HG03354 (cell line): ENCODE data around the gene SYNE4.

ENCODE experiments used
- ATAC-seq: cut with Tn5 transposase; IDR thresholded peaks from one replicate; pipeline ENCODE4 v1.9.1; 2021; ENCODE audit warnings: mild to moderate bottlenecking; ENCODE audit not compliant: unreplicated experiment, poor library complexity, severe bottlenecking

Gene SYNE4

DNA sequence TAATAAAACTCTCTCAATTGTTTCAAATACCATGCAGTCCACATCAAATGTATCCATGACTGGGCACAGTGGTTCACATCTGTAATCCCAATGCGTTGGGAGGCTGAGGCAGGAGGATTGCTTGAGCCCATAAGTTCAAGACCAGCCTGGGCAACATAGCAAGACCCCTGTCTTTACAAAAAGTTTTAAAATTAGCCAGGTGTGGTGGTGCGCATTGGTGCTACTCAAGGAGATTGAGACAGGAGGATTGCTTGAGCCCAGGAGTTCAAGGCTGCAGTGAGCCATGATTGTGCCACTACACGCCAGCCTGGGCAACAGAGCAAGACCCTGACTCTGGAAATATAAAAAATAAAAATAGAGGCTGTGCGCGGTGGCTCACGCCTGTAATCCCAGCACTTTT is 19.1 kb upstream of the SYNE4 start:
- no peak for ATAC-seq

DNA sequence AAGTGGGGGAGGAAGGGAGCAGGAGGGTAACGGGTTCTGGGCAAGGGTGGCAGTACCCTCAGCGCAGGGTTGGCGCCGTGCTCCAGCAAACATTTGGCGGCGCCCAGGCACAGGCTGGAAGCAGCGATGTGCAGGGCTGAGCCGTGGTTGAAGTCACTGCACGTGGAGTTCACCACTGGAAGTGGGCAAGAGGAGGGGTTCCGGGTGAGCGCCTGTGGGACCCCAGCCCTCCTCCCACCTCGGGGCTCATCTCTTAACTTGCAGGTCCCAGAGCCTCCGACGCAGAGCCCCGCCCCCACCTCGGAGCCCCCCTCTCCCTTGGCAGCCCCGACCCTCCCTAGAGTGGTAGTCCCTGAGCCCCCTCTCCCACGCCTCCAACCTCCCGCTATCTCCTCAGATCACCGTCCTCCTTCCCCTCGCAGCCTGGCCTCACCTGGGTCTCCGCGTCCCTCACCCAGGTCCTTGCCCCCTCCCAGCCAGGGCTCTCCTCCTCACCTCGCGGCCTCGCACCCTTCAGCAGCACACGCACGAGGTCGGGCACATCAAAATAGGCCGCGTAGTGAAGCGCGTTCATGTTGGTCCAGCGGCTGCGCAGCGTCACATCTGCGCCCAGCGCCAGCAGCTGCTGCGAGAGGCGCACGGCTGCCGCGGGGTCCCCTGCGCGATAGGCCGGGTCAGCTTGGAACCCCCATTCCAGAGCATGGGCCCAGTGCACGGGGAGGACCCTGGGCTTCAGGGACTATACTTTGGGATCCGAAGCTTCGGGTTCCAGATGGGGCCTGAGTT is 17.7 kb upstream of the SYNE4 start:
- no peak for ATAC-seq

GRCh38 chr19:36025541-36025940 is 16.9 kb upstream of the SYNE4 start:
- ATAC-seq: no peak

DNA sequence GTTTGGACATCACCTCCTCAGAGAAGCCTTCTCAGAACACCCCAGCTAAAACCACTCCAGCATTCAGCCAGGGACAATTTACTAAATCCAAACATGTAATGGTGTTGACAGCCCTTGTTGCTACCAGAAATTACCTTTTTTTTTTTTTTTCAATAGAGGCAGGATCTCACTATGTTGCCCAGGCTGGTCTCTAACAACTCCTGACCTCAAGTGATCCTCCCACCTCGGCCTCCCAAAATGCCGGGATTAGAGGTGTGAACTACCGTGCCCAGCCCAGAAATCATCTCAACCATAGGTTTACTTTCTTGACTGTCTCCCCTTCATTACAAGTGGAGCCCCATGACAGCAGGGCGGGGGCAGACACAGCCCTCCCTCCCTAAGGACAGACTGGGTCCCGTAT is 14.8 kb upstream of the SYNE4 start:
- ATAC-seq: no peak

DNA sequence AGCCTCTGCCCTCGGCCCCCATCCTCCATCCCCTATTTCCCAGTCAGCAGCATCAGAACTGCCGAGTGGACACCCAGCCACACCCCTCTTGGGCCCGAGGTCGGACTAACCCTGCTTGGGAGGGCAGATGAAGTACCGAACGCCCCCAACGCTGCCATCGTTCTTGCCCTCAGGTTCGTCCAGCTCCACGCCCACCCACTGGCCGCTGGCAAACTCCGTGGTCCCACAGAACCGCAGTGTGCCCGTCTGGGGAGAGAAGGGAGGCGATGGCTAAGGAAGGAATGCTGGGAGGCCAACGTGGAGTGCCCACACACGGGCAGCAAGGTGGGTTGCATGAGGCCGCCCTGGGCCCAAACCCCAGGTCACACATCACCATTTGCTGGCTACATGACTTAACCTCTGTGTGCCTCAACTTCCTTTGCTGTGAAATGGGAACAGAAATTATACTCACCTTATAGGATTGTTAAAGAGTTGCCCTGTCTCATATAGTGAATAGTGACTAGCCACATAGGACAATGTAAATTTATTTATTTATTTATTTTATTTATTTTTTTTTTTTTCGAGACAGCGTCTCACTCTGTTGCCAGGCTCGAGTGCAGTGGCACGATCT is 10.6 kb upstream of the SYNE4 start:
- ATAC-seq: no peak

DNA sequence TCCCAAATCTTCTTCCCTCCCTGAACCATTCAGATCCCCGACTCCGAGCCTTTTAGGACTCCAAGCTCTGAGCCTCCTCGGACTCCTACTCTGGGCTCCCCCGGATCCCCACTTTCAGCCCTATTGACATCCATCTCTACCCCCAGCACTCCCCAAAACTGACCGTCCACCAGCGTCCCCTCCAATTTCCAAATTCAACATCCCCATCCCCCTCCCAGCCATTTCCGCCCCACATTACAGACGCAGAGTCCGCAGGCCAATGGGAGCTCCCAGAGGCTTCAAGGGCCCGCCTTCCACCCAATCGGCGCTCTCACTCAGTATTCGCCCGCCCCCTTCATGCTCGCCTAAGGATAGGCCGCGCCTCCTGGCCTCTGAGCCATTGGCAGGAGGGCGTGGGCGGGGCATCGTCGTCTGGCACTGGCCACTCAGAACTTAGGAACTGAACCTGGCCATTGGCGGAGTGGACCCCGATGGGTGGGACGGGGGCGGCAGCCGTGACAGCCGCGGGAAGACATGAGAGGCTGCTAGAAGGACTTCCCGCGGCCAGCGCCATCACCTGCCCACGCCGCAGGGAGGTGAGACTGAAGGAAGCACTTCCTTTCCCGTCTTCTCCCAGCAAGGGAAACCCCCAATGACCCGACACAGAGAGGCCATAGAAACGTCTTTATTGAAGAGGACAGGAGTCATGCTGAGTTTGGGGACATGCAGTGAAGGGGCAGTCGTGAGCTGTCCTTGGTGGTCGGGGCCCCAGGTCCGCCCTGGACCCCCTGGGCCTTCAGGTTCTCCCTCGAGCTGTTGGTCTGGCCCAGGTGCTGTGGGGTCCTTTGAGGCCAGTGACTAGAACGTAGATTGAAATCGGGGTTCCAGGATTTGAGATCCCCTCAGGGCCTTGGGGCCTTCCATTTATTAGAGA is 5.7 kb upstream of the SYNE4 start, which contains the start of gene ALKBH6:
TSS of gene ALKBH6 (minus strand) at position 202 of the 913 bp plus-strand sequence. CDS start 816 bp downstream, outside the sequence.
- ATAC-seq: peak; percentile 97

GRCh38 chr19:36013280-36014011 is 4.8 kb upstream of the SYNE4 start:
- no peak for ATAC-seq

GRCh38 chr19:36010402-36010801 is 1.8 kb upstream of the SYNE4 start:
- ATAC-seq: no peak

GRCh38 chr19:36009633-36010379 is 1.2 kb upstream of the SYNE4 start:
- no peak for ATAC-seq

GRCh38 chr19:36009220-36009619 is 607 bp upstream of the SYNE4 start:
- no peak for ATAC-seq

DNA sequence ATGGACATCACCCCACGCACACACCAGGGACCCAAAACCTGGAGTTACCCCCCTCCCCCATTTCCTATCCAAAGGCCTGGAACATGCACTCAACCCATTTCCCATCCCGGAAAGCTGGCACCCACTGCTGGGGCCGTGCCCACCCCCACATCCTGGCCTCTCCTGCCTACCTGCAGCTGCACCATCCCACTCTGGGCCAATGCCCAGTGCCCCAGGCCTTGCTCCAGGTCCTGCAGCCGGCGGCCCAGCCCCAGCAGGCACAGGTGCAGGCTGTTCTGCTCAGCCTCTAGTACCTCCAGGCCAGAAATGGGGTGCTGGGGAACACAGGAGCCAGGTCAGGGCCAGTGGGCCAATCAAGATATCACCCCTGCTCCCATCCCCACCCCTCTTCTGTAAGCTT is 1.7 kb downstream of the SYNE4 start:
- ATAC-seq: no peak

DNA sequence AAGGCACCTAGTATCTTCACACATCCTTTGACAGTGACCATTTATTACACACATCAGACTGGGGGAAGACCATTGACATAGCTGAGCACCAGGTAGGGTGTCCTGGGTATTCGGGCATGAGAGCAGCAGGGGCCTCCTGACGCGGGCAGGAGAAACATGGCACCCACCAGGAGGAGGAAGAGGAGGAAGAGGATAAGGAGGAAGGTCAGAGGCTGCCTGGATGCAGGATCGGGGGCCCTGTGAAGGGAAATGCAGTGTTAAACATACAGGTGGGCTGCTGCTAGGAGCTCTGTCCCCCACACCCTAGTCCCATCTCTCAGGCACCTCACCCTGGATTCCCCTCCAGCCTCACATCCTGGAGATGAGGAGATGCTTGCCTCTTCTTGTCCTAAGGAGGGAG is 5.3 kb downstream of the SYNE4 start:
- no peak for ATAC-seq

DNA sequence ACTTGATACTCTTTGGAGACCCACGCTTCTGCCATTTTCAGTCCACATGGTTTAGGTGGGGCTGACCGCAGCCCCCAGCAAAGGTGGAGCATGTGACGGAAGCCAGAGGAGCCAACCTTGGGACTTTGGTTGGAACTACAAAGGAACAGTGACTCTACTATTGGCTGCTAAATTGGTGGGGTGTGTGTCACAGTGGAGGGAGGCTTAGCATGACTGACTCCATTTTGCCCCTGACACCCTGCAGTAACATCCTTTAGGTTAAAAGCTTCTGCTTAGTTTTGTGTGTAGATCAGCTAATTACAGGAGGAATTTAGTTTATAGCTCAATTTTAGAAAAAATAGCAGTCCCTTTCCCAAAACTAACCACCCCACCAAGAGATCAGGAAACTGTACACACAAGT is 7.0 kb downstream of the SYNE4 start:
- no peak for ATAC-seq

- ATAC-seq: no peak
Observed at GRCh38 chr19:35996777-35997176, 11.8 kb downstream of the SYNE4 start.

DNA sequence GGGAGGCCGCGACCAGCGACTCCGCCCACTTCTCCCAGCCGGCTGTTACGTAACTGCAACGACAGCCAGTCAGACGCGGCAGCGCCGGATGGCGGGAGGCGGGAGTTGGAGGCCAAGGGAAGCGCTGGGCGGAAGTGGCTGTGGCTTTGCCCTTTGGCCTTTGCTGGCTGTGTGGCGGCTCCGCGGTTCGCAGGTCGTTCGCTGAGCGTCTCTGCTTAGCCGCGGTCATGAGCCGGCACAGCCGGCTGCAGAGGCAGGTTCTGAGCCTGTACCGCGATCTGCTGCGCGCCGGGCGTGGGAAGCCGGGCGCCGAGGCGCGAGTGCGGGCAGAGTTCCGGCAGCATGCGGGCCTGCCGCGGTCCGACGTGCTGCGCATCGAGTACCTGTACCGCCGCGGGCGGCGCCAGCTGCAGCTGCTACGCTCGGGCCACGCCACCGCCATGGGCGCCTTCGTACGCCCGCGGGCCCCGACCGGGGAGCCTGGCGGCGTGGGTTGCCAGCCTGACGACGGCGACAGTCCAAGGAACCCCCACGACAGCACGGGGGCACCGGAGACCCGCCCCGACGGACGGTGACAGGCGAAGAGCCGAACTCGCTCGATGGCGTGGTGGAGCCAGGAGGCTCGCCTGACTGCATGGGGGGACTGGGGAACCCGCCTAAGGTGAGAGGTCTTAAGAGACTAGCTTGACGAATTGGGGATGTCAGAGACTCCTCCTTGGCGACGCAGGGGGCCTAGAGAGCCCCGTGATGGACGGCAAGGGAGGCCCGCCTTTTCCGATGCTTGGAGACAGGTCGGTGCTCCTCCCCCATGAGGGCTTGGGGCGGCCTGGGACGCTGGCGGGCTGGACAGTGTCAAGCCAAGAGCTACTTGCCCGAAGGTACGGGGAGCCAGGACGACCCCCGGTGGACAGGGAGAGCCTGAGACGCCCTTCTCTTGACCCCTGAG is 13.3 kb downstream of the SYNE4 start, which contains the start of gene SDHAF1:
TSS of gene SDHAF1 (plus strand) at position 141 of the 946 bp plus-strand sequence. CDS start at position 228, 87 bp downstream.
- peak; percentile 91 for ATAC-seq

DNA sequence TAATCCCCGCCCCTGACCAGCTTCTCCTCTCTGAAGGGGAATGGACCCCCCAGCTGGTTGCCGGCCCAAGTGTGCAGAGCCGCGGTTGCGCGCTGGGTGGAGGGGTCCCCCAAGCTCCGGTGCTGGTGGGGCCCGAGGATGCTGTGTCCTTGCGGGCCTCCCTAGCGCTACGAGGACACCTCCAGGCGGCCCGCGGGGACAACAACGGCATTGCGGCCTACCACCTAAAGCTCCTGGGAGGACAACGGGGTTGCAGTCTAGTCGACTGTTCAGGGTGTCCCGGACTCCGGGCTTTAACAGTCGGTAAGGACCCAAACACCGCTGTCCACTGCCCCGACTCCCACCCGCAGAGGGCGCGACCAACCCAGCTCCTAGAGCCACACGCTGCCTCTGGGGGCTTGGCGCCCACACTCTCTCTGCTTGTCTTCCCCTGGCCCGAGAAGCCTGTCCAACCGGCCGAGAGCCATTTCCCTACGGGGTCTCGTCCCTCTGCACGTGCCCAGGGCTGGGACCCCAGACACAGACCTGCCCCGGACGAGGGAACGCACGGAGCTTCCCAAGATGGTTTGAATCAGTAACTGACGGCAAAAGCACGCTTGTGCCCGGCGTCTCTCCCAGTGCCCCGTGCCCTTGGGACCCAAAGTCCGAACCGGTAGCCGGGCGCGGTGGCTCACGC is 14.6 kb downstream of the SYNE4 start:
- no peak for ATAC-seq
